Skin epidermis (tissue), 12 donors: ENCODE results near the gene DYNC1H1.
A peak's percentile ranks its signal among the peaks of the same experiment; 100 is the strongest.
"Not testable (repeated sequence)": the region's sequence is repeated elsewhere in the genome, so short reads cannot be mapped to it uniquely, and the experiment has no call there.

Experiments used
- H3K27ac ChIP-seq, 21 experiments: fragments of 200-600 bp; sonication (generic) in 11 of 21; one replicate each; pipeline ENCODE4 v1.5.0; 2020; ENCODE audit warnings: mild to moderate bottlenecking in 3 of 21, inconsistent platforms in 2 of 21, moderate library complexity in 2 of 21
- H3K4me3 ChIP-seq, 7 experiments: fragments of 200-600 bp; sonication (generic) in 2 of 7; one replicate each; pipeline ENCODE4 v1.5.0; 2020; ENCODE audit warnings: inconsistent platforms in 2 of 7, mild to moderate bottlenecking in 2 of 7, moderate library complexity in 1 of 7

Gene DYNC1H1

GRCh38 chr14:101961011-101961721 lies 3.2 kb upstream of the DYNC1H1 start:
- Histone ChIP-seq H3K4me3 (no peak overlapping the region), H3K27ac (no peak overlapping the region)

DNA sequence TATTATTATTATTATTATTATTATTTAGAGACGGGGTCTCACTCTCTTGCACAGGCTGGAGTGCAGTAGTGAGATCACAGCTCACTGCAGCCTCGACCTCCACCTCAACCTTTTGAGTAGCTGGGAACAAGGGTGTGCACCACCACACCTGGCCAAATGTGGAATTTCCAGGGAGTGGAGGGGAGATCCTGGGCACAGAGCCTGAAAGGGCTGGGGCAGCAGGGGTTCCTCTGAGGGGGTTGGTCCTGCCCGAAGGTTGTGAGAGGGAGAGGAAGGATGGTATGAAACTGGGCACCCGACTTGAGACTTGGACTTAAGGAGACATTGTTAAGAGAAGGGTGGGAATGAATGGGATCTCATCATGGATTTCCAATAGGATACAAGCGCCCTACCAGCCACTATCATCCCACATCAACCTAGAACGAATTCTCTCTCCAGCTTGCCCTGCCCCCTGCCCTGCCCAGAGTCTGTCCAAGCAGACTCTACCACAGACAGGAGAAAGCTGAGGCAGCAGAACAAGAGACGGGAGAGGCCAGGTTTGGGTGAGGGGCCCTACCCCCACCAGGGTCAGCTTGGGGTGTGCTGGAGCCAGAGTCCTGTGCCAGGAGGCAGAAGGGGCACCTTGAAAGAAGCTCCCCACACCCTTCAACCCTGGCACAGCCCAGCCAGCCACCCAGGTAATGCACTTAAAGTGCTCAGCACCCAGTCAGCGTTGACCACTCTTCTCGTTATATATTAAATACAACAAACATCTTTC lies 2.4 kb upstream of the DYNC1H1 start:
- H3K4me3 ChIP-seq = no peak overlapping the region
- H3K27ac ChIP-seq = peak overlapping the region in 1 of 21 experiments; percentile 16

DNA sequence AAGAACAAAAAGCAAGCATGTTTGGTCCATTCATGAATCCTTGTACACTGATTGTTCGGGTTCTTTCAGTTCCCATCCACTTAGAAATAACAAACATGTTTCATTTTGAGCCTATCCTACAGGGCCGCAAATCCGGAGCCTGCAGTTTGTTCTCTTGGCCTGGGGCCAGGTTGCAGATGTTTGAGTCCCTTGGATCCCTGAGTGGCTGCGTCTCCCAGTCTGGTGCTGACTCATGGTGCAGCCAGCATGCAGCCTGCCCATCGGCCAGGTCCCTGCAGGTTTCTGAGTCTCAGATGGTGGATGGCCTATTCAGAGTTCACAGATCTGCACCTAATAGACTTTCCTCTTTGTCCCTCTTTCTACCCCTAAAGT lies 1.9 kb upstream of the DYNC1H1 start:
- Histone ChIP-seq H3K4me3 (no peak overlapping the region), H3K27ac (peak overlapping the region in 1 of 21 experiments; percentile 16)

GRCh38 chr14:101963052-101963451 lies 1.3 kb upstream of the DYNC1H1 start:
- H3K4me3 ChIP-seq = no peak overlapping the region
- peak overlapping the region in 1 of 21 experiments; percentile 16 for H3K27ac ChIP-seq

DNA sequence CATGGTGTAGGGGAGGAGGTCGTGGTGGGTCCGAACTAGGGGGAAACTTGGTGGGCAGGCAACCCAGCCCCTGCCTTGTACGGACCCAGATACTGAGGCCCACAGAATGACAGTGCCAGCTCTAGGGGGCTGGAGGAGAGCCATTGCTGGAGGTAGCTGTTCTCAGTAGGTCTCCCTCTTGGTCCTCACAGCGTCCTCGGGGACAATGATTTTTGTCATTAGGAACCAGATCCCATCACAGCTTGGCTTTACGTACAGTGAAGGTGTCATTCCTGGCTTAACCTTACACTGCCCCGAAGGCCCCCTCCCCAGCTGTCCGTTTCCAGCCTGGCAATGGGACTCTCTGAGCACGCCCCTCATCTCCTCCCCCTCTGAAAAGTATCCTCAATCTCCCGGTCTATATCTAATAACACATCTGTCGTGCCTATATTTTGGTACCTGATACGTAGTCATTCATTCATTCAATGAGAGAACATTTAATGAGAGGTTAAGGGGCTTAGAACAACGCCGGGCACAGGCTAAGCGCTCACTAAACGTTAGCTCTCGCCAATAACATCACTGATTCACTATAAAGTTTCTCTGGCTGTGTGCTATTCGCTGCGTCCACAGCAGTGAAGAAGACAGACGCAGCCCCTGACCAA lies 597 bp upstream of the DYNC1H1 start:
- Histone ChIP-seq H3K27ac (peak overlapping the region in 2 of 21 experiments; percentile 13 to 27), H3K4me3 (peak overlapping the region in 2 of 7 experiments; percentile 100)

DNA sequence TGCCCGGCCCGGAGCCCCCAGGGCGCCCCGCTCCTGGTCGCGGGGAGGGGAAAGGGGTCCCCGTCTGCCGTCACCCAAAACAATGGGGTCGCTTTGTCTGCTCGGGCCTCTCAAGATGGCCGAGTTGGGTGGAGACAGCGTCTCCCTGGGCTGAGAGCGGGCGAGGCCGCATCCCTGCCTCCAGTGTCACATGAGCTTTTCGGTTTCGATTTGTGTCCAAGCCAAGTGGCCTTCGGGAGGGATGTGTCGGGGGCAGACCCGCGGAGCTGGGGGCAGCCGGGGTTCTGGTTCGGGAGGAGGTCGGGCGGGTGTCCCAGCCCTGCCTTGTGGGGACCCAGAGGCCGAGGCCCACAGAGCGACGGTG lies 790 bp downstream of the DYNC1H1 start:
- Histone ChIP-seq H3K27ac (peak overlapping the region; percentile 84 to 99 (median 93)), H3K4me3 (peak overlapping the region; percentile 71 to 100 (median 92))

- Histone ChIP-seq H3K4me3 (peak overlapping the region; percentile 71 to 100 (median 92)), H3K27ac (peak overlapping the region in 18 of 21 experiments; percentile 84 to 99 (median 94))
Observed at GRCh38 chr14:101965770-101966722, 1.7 kb downstream of the DYNC1H1 start.

DNA sequence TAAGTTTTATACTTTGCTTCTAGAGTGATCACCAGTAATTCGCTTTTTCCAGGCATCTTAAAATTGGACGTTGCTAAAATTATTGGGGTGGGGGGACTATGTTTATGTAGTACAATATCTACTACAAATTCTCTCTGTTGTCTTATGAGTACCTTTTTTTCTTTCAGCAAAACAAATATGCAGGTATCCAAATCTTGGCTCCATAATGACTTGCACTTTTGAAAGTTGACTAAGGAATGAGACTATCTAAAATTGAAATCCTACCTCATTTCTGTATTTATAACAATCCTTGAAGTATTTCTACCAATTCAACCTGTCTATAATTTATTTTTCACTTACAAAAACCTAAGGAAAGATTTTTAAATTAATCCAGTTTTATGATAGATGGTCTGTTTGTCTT lies 2.4 kb downstream of the DYNC1H1 start:
- no peak overlapping the region for H3K4me3 ChIP-seq
- peak overlapping the region in 2 of 21 experiments; percentile 93 to 95 for H3K27ac ChIP-seq

- H3K4me3 ChIP-seq = no peak overlapping the region
- peak overlapping the region in 2 of 21 experiments; percentile 21 to 53 for H3K27ac ChIP-seq
Observed at GRCh38 chr14:101968186-101968585, 3.8 kb downstream of the DYNC1H1 start.

DNA sequence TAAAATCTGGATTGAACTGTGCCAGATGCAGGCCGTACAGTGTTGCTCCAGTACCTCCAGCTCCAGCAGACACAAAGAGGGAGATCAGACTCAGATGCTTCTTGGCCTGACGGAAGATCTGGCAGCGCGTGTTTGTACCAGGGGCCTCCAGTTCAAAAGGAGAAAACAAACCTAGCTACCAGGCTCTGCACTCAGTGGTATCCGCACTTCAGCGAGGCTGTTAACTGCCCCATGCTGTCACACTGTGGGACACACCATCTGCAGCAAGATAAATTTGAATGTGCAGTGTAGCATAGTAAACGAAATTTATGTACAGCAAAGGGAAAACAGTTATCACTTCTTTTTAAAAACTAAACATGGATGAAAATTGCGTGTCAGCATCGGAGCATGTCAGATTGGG lies 5.1 kb downstream of the DYNC1H1 start:
- Histone ChIP-seq H3K27ac (no peak overlapping the region), H3K4me3 (no peak overlapping the region)

DNA sequence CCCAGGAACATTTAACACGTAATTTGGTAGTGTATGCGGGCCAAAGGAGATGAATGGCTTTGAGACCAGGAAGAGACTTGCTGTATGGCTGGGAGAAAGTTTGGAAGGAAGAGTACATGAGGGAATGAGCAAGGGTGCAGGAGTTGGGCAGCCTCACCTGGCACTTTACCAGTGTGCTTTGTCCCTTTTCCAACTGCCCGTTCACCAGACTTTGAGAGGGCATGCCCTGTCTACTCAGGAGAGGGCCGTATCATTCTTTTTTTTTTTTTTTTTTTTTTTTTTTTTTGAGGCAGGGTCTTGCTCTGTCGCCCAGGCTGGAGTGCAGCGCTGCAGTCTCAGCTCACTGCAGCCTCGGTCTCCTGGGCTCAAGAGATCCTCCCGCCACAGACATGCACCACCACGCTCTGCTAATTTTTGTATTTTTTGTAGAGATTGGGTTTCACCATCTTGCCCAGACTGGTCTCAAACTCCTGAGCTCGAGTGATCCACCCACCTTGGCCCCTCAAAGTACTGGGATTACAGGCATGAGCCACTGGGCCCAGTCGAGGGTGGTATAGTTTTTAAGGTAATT lies 6.5 kb downstream of the DYNC1H1 start:
- Histone ChIP-seq H3K4me3 (no peak overlapping the region), H3K27ac (peak overlapping the region in 7 of 21 experiments; percentile 12 to 71 (median 55))

- not testable (repeated sequence) for H3K4me3 ChIP-seq
- peak overlapping the region in 13 of 21 experiments; percentile 11 to 76 (median 59) for H3K27ac ChIP-seq
Observed at GRCh38 chr14:101971458-101971857, 7.1 kb downstream of the DYNC1H1 start.

GRCh38 chr14:101972126-101972866 lies 7.9 kb downstream of the DYNC1H1 start:
- peak overlapping the region in 17 of 21 experiments; percentile 11 to 77 (median 64) for H3K27ac ChIP-seq
- H3K4me3 ChIP-seq = peak overlapping the region in 1 of 7 experiments; percentile 4

DNA sequence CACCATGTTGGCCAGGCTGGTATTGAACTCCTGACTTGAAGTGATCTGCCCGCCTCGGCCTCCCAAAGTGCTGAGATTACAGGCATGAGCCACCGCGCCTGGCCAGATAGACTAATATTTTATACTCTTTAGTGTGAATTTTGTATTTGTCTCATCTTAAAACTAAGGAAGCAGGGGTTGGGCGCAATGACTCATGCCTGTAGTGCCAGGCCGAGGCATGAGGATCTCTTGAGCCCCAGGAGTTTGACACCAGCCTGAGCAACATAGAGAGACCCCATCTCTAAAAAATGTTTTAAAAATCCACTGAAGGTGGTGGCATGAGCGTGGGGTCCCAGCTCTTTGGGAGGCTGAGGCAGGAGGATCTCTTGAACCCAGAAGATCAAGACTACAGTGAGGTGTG lies 9.0 kb downstream of the DYNC1H1 start:
- Histone ChIP-seq H3K4me3 (no peak overlapping the region), H3K27ac (peak overlapping the region in 14 of 21 experiments; percentile 53 to 77 (median 67))

- no peak overlapping the region for H3K4me3 ChIP-seq
- H3K27ac ChIP-seq = peak overlapping the region in 1 of 21 experiments; percentile 10
Observed at GRCh38 chr14:101975231-101975630, 10.9 kb downstream of the DYNC1H1 start.

- Histone ChIP-seq H3K4me3 (no peak overlapping the region), H3K27ac (no peak overlapping the region)
Observed at GRCh38 chr14:101977311-101978071, 13.1 kb downstream of the DYNC1H1 start.

- Histone ChIP-seq H3K27ac (peak overlapping the region in 8 of 21 experiments; percentile 18 to 67 (median 57)), H3K4me3 (no peak overlapping the region)
Observed at GRCh38 chr14:101979666-101980065, 15.3 kb downstream of the DYNC1H1 start.

GRCh38 chr14:101980251-101980650 lies 15.9 kb downstream of the DYNC1H1 start:
- peak overlapping the region in 9 of 21 experiments; percentile 18 to 67 (median 53) for H3K27ac ChIP-seq
- no peak overlapping the region for H3K4me3 ChIP-seq
